Upper lobe of left lung (tissue), 4 donors: ENCODE data around the gene ATP6V1B1.

Experiments used
- EP300 ChIP-seq, 4 donors: sonication (generic); formaldehyde crosslinking; IDR thresholded peaks; one replicate each; pipeline ENCODE4 v1.5.1; 2017; ENCODE audit warnings: antibody characterized with exemption in 4 of 4, control low read depth in 2 of 4
- TF ChIP-seq, protein P1 (sequence below), 6 experiments: fragments of 450-650 bp in 4 of 6; fragments of 200-600 bp in 2 of 6; sonication (generic) in 2 of 6; IDR thresholded peaks; one replicate each; pipeline ENCODE4 v1.5.1; 2016 to 2019; ENCODE audit warnings: antibody characterized with exemption in 6 of 6

DNA sequence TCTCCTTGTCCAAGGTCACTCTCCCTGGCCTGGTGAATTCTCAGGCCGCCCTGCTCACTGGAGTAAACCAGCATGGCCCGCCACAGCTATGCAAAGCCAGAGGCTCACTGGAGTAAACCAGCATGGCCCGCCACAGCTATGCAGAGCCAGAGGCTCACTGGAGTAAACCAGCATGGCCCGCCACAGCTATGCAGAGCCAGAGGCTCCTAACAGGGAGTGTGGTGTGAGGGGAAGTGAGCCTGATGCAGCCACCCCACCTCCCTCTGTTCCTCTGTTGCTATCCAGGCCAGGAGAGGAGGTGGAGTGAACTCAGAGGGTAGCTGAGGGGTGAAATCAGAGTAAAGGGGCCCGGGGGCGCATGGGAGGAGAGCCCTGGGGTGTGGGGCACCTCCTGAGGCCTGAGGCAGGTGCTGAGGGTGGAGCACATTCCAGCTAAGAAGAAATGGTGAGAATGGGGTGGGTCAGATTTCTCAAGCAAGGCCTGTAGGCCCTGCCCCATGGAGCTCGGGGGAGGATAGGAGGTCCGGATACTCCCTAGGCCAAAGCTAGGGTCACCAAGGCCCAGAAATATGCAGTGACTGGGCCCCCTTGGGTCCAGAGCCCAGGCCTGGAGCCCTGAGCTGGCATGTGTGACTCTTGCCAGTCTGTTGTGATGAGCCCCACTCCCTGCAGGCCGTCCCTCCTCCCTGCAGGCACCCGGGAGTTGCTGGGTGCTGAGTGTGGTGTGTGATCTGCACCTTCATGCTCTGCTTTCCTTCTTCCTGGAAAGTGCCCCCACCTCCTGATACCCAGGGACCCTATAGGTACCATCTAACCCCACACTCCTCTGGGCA is 1.5 kb downstream of the ATP6V1B1 start:
- TF ChIP-seq, protein P1, sequence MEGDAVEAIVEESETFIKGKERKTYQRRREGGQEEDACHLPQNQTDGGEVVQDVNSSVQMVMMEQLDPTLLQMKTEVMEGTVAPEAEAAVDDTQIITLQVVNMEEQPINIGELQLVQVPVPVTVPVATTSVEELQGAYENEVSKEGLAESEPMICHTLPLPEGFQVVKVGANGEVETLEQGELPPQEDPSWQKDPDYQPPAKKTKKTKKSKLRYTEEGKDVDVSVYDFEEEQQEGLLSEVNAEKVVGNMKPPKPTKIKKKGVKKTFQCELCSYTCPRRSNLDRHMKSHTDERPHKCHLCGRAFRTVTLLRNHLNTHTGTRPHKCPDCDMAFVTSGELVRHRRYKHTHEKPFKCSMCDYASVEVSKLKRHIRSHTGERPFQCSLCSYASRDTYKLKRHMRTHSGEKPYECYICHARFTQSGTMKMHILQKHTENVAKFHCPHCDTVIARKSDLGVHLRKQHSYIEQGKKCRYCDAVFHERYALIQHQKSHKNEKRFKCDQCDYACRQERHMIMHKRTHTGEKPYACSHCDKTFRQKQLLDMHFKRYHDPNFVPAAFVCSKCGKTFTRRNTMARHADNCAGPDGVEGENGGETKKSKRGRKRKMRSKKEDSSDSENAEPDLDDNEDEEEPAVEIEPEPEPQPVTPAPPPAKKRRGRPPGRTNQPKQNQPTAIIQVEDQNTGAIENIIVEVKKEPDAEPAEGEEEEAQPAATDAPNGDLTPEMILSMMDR (IDR thresholded peaks at IDR 0.05), result no peak
- no peak for TF ChIP-seq EP300 (IDR thresholded peaks at IDR 0.05)
